GOT3 (cell line): ENCODE measurements around the gene RCAN2.

Experiments used
- DNase-seq: peaks from one replicate; lab custom pipeline; 2025; ENCODE audit warnings: mixed read lengths; lab: John Stamatoyannopoulos, UW

The RCAN2 gene

GRCh38 chr6:46215213-46215612, 276.0 kb downstream of the RCAN2 start:
- DNase-seq: no peak

DNA sequence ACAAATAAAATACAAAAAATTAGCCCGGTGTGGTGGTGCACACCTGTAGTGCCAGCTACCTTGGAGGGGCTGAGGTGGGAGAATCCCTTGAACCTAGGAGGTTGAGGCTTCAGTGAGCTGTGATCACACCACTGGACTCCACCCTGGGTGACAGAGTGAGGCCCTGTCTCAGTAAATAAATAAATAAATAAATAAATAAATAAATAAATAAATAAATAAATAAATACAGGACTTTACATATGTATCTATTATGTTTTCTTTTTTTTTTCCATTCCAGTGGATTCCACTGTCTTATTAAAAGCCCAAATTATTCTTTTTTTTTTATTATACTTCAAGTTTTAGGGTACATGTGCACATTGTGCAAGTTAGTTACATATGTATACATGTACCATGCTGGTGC, 279.3 kb downstream of the RCAN2 start:
- DNase-seq: no peak

DNA sequence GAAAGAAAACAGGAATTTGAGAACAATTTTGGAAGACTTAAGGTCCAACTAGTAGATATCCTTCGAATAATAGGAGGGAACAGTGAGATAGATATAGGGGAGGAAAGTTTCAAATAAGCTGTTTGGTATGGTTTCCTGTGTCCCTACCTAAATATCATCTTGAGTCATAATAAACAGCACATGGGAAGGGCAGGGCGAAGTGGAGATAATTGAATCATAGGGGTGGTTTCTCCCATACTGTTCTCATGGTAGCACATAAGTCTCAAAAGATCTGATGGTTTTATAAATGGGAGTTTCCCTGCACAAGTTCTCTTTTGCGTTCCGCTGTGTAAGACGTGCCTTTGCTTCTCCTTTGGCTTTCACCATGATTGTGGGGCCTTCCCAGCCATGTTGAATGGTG, 281.0 kb downstream of the RCAN2 start:
- DNase-seq: no peak

DNA sequence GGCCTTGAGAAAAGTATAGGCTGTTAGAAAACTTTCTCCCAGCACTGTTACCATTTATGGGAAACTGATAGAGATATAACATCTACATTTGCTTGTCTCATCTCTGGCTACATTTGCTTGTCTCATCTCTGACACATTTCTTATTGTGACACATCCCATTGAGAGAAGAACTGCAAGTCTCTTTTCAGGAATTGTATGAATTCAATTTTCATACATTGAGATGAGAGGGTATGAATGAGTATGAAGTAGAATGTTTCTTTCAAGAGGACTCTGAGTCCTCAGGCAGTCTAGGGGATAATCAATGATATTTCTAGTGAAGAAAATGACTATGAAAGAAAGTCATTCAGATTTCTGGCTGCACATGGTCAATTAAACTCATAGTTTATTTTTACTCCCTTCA, 282.9 kb downstream of the RCAN2 start:
- DNase-seq: no peak

- no peak for DNase-seq
These were observed 284.1 kb downstream of the RCAN2 start for GRCh38 chr6:46207174-46207573.

GRCh38 chr6:46204880-46205650, 286.2 kb downstream of the RCAN2 start:
- DNase-seq: no peak

DNA sequence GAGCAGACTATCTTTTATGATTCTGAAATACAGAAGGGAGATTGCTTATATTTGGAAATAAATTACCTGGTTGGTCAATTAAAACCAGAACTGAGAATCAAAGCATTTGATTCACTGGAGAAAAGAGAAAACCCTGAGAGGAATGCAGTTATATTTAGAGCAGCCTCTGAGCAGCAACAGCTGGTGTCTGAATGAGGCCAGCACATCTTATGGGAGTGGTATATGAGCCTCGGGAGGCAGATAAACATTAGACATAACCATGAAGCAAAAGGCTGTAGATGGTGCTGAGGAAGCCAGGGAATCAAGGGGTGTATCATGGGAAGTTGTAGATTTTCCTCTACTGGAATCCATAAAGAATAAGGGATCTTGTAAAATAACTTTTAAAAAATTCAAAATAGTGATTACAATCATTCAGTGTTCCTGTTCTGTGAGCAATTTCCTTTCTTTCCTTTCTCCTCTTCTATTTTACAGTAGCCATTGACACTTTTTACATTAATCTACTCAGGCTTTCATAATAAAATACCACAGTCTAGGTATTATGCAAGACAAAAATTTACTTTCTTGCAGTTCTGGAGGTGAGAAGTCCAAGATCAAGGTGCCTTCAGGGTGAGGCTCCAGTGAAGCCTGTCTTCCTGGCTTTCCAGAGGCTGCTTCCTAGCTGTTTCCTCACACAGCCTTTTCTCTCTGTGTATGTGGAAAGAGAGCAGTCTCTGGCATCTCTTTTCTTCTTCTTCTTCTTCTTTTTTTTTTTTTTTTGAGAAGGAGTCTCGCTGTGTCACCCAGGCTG, 287.7 kb downstream of the RCAN2 start:
- DNase-seq: no peak

DNA sequence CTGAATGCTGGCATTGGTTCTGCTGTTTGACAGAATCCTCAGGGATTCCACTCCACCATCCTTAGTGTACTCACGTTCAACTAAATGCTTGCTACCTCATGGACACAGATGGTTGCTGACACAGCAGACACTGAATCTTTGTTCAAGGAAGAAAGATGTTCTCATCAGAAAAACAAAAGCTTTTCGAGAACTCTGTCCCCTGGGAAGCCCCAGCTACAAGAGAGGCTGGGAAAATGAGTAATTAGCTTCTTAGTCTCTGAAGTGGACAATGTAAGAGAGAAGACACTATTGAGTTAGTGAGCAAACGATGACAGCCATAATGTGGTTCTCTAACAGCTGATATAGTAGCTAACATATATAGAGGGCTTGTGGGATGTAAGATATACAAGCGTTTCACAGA, 289.5 kb downstream of the RCAN2 start:
- DNase-seq: no peak

- no peak for DNase-seq
These were observed 291.9 kb downstream of the RCAN2 start for GRCh38 chr6:46199387-46199786.

GRCh38 chr6:46191961-46192360, 299.3 kb downstream of the RCAN2 start:
- no peak for DNase-seq

- DNase-seq: no peak
These were observed 300.4 kb downstream of the RCAN2 start for GRCh38 chr6:46190889-46191288.

DNA sequence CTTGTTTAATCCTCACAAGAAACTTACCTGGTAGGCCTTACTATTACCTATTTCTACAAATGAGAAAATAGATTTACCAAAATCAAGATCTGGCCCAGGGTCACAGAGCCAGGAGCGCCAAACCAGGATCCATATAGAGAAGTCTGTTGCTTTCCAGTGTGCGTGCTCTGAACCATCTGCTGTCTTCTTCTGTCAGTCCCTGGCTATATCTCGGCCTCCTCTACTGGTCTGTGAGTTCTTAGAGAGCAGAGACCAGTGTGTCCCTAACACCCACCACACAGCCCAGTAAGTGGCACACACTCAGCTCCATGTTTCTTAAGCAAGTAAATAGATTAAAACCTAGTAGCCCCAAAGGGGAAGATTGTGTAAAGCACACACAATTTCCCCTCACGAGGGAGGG, 301.5 kb downstream of the RCAN2 start:
- no peak for DNase-seq

GRCh38 chr6:46186583-46186982, 304.7 kb downstream of the RCAN2 start:
- DNase-seq: no peak

DNA sequence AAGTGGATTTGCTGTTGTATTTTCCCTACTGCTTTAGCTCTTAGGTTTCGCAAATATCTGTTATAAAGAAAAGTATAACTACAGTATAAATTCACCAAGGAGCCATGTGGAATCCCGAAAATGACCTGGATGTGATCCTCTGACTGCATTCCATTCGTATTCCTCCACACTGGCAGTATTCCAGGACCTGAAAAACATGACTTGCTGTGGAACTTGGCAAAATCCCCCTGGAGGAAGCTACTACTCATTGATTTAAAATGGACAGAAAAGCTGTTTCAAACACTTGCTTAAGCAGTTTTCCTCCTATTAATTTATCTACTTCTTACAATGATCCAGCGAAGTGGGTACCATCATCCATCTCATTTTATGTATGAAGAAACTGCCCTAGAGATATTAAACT, 307.1 kb downstream of the RCAN2 start:
- peak; percentile 2 for DNase-seq

GRCh38 chr6:46175976-46176375, 315.3 kb downstream of the RCAN2 start:
- DNase-seq: no peak

DNA sequence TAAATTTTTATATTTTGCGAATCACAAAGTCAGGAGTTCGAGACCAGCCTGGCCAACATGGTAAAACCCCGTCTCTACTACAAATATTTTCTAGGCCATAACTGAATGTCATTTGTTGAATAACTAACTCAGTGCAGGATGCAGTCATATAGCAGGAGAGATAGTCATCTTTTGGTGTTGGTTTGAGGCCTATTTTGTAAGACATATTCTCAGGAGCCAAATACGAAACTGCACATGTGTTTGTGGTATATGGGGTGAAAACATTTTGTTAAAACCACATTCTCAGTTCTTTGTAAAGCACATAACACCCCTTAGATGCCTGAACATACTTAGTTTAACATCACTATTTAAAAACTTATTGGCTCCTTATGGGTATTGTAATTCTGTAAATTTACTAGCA, 315.8 kb downstream of the RCAN2 start:
- no peak for DNase-seq

- DNase-seq: no peak
These were observed 316.3 kb downstream of the RCAN2 start for GRCh38 chr6:46174904-46175303.

- no peak for DNase-seq
These were observed 319.1 kb downstream of the RCAN2 start for GRCh38 chr6:46172176-46172575.
